Measurements from ENCODE around the gene UQCR10. TPM values are rescaled to one million over a fixed set of nuclear protein-coding genes. Genes with fewer than 3 reads are reported as not detected.

Gene UQCR10
- total RNA-seq, 1 experiment from 2014 or later = 119 TPM

- no peak overlapping the region for H3K9ac ChIP-seq (ENCODE audit: low read length)
- no peak overlapping the region for H3K4me3 ChIP-seq (replicated peaks in 1 of 2; ENCODE audit: low read depth in 1 of 2, low read length in 2 of 2)
- H2AFZ ChIP-seq (ENCODE audit: low read depth, low read length, poor library complexity, severe bottlenecking) = no peak overlapping the region
- TF ChIP-seq REST (IDR thresholded peaks at IDR 0.05; ENCODE audit: low read depth) (no peak), YY1 (IDR thresholded peaks at IDR 0.05; ENCODE audit: extremely low read depth, insufficient replicate concordance, low read depth, low read length) (no peak), ZFX (IDR thresholded peaks at IDR 0.05) (no peak), POLR2AphosphoS5 (IDR thresholded peaks at IDR 0.05; ENCODE audit: low read depth, low read length) (no peak), MAX (IDR thresholded peaks at IDR 0.05) (no peak), SIN3A (IDR thresholded peaks at IDR 0.05; ENCODE audit: low read depth) (no peak), EZH2 (IDR thresholded peaks at IDR 0.05) (no peak), POLR2A (IDR thresholded peaks at IDR 0.05; ENCODE audit: borderline replicate concordance, extremely low read depth, insufficient read depth, insufficient read length) (no peak), ATF3 (IDR thresholded peaks at IDR 0.05) (no peak), RAD21 (IDR thresholded peaks at IDR 0.05; ENCODE audit: low read depth) (no peak), SRF (IDR thresholded peaks at IDR 0.05; ENCODE audit: low read depth) (no peak), ZNF274 (IDR thresholded peaks at IDR 0.05; ENCODE audit: low read depth, low read length) (no peak), EGR1 (IDR thresholded peaks at IDR 0.05; ENCODE audit: low read depth) (no peak), SP1 (IDR thresholded peaks at IDR 0.05; ENCODE audit: low read depth) (no peak), EZH2phosphoT487 (IDR thresholded peaks at IDR 0.05; ENCODE audit: borderline replicate concordance) (no peak), CTCF (IDR thresholded peaks at IDR 0.05 in 2 of 3, conservative IDR thresholded peaks at IDR 0.05 in 1 of 3; ENCODE audit: borderline replicate concordance in 1 of 3, insufficient read depth in 1 of 3, low read depth in 2 of 3, low read length in 2 of 3) (no peak), CBX3 (IDR thresholded peaks at IDR 0.05; ENCODE audit: low read depth) (no peak), JUND (IDR thresholded peaks at IDR 0.05) (no peak)
- intact Hi-C loops (cut with micrococcal nuclease) = no loop called here
- POLR2A ChIA-PET = no interaction called here
- no peak overlapping the region for H3K27ac ChIP-seq (ENCODE audit: low read depth, low read length)
- no TSS peak for BruUV-seq (replicated peaks)
- CTCF ChIA-PET = no interaction called here
- no peaks in the 10 kb centered on the region for H4K20me1 ChIP-seq (ENCODE audit: insufficient read depth)
- DNase-seq (ENCODE audit: low read depth, low spot score) = no peak
- no peak for ATAC-seq
- H3K9me2 ChIP-seq (ENCODE audit: insufficient read depth) = no peaks in the 10 kb centered on the region
- H3K9me3 ChIP-seq (ENCODE audit: control insufficient read depth in 1 of 2, insufficient read depth in 1 of 2, low read depth in 1 of 2, low read length in 2 of 2) = no peaks in the 10 kb centered on the region
- peaks cover 1 to 9% of the 10 kb centered on the region in 2 experiments; a peak in 3 of 4 replicates for H3K36me3 ChIP-seq (ENCODE audit: control insufficient read depth in 1 of 2, insufficient read depth in 2 of 2, low read length in 2 of 2)
- no peaks in the 10 kb centered on the region for H3K79me2 ChIP-seq (ENCODE audit: insufficient read depth, low read length)
- no peak overlapping the region for H3K4me2 ChIP-seq (ENCODE audit: low read length)
- H3K27me3 ChIP-seq (ENCODE audit: insufficient read depth, low read length) = no peaks in the 10 kb centered on the region
- peaks cover 0 to 20% of the 10 kb centered on the region in 2 experiments; a peak in 3 of 4 replicates for H3K4me1 ChIP-seq (ENCODE audit: control insufficient read depth in 1 of 2, insufficient read depth in 2 of 2, low read length in 2 of 2)
- RAD21 ChIA-PET (ENCODE audit: low non-redundant PET in 1 of 2, low total read pairs in 2 of 2, uncharacterized antibody in 2 of 2, unreplicated experiment in 2 of 2) = interaction anchor here in 1 of 2 experiments (0.6 kb wide), 1 partner anchor 10 kb away, joined by 3 read pairs; no protein-coding TSS in a partner anchor
These were observed 17.5 kb downstream of the UQCR10 start for GRCh38 chr22:29784451-29785361.

Data from HCT116 (cell line).